HepG2 (cell line): Measurements from ENCODE around the gene TEKT2. TPM values are rescaled to one million over a fixed set of nuclear protein-coding genes. Genes with fewer than 3 reads are reported as not detected.

ENCODE experiments used
- AFF4 ChIP-seq: sonication (generic); formaldehyde crosslinking; IDR thresholded peaks from 2 replicates; pipeline ENCODE4 v1.4.0; 2020; ENCODE audit warnings: missing genetic modification reagents
- EZH2 ChIP-seq: conservative IDR thresholded peaks from 2 replicates; pipeline ENCODE4 v1.6.1; 2012; ENCODE audit warnings: mild to moderate bottlenecking, low read depth, low read length, moderate library complexity
- HBP1 ChIP-seq: IDR thresholded peaks from 2 replicates; pipeline ENCODE4 v1.6.1; 2016; ENCODE audit warnings: low read depth, control low read depth
- HDAC2 ChIP-seq: sonication (generic); formaldehyde crosslinking; IDR thresholded peaks from 2 replicates; pipeline ENCODE4 v1.4.0; 2020; ENCODE audit warnings: missing genetic modification reagents
- HMG20A ChIP-seq: IDR thresholded peaks from 2 replicates; pipeline ENCODE4 v1.6.1; 2016; ENCODE audit warnings: borderline replicate concordance
- HOXA9 ChIP-seq: sonication (generic); formaldehyde crosslinking; IDR thresholded peaks from 2 replicates; pipeline ENCODE4 v1.8.1; 2022; ENCODE audit warnings: missing genetic modification reagents, mild to moderate bottlenecking, moderate library complexity, borderline replicate concordance
- IRF1 ChIP-seq: sonication (generic); formaldehyde crosslinking; IDR thresholded peaks from 2 replicates; pipeline ENCODE4 v1.4.0; 2020; ENCODE audit warnings: low read depth, mild to moderate bottlenecking, missing genetic modification reagents
- NBN ChIP-seq: fragments of 450-650 bp; conservative IDR thresholded peaks from 2 replicates; pipeline ENCODE4 v1.6.1; 2017
- PREB ChIP-seq: sonication (generic); formaldehyde crosslinking; IDR thresholded peaks from 2 replicates; pipeline ENCODE4 v1.4.0; 2020; ENCODE audit warnings: missing genetic modification reagents
- ZBTB3 ChIP-seq: sonication (generic); formaldehyde crosslinking; IDR thresholded peaks from 2 replicates; pipeline ENCODE4 v1.4.0; 2020; ENCODE audit warnings: low read depth, mild to moderate bottlenecking, moderate library complexity, missing genetic modification reagents, borderline replicate concordance
- ZNF687 ChIP-seq: sonication (generic); formaldehyde crosslinking; IDR thresholded peaks from 2 replicates; pipeline ENCODE4 v1.5.1; 2020; ENCODE audit warnings: mild to moderate bottlenecking, missing genetic modification reagents, moderate library complexity
- ZSCAN31 ChIP-seq: sonication (generic); formaldehyde crosslinking; IDR thresholded peaks from 2 replicates; pipeline ENCODE4 v1.5.0; 2020; ENCODE audit warnings: low read depth, mild to moderate bottlenecking, missing genetic modification reagents
- polyA plus RNA-seq, 8 experiments: library from polyadenylated mRNA; depleted of rRNA in 3 of 8; stranded (reverse) in 7 of 8; unstranded in 1 of 8; fragments of >200 nt; fragmentation: Illumina TruSeq in 4 of 8; extraction: Trizol in 4 of 8; gene quantifications; 2 replicates each; pipeline versions ENCODE4 v1.2.1 to v1.2.3, GENCODE V29; 2011 to 2016; ENCODE audit warnings: low read depth in 4 of 8, missing spikeins in 1 of 8, mixed read lengths in 1 of 8; ENCODE audit not compliant: insufficient read depth in 1 of 8
- total RNA-seq, 5 experiments: library from RNA; depleted of rRNA; stranded (reverse); fragments of >200 nt; fragmentation: Illumina TruSeq; extraction: Trizol; gene quantifications; 2 replicates each; pipeline ENCODE4 v1.2.3, GENCODE V29; 2016; ENCODE audit warnings: low read depth in 1 of 5

Gene TEKT2
- total and polyA plus RNA-seq, 2 of the 13 experiments (the other 11 are each of a cell fraction or from before 2014, with no cell fraction given): 0.31 to 0.38 TPM

GRCh38 chr1:36099681-36100341 is 15.9 kb downstream of the TEKT2 start (continued):
- peak; percentile 50 for TF ChIP-seq ZNF687 (CRISPR knock-in tag)
- no peak for TF ChIP-seq NBN
- TF ChIP-seq HMG20A (CRISPR knock-in tag): no peak
- TF ChIP-seq HOXA9 (CRISPR knock-in tag): no peak
- TF ChIP-seq PREB (CRISPR knock-in tag): no peak
- no peak for TF ChIP-seq HDAC2 (CRISPR knock-in tag)
- TF ChIP-seq AFF4 (CRISPR knock-in tag): no peak
- no peak for TF ChIP-seq EZH2
- no peak for TF ChIP-seq HBP1 (CRISPR knock-in tag)
- no peak for TF ChIP-seq ZBTB3 (CRISPR knock-in tag)
- TF ChIP-seq ZSCAN31 (CRISPR knock-in tag): no peak
- no peak for TF ChIP-seq IRF1 (CRISPR knock-in tag)
